GM18909 (cell line): Measurements from ENCODE around the gene EPHA4.

ENCODE experiments used
- ATAC-seq: cut with Tn5 transposase; IDR thresholded peaks from one replicate; pipeline ENCODE4 v1.9.1; 2021; ENCODE audit warnings: mild to moderate bottlenecking; ENCODE audit not compliant: unreplicated experiment, poor library complexity

EPHA4 gene

GRCh38 chr2:221546505-221547225 is 25.4 kb downstream of the EPHA4 start:
- ATAC-seq = no peak

- ATAC-seq = no peak
Measured at GRCh38 chr2:221541131-221541735, 30.9 kb downstream of the EPHA4 start.

GRCh38 chr2:221539246-221539645 is 32.9 kb downstream of the EPHA4 start:
- ATAC-seq = no peak

GRCh38 chr2:221535824-221536223 is 36.3 kb downstream of the EPHA4 start:
- ATAC-seq = no peak

- no peak for ATAC-seq
Measured at GRCh38 chr2:221533299-221533698, 38.8 kb downstream of the EPHA4 start.

GRCh38 chr2:221532641-221533040 is 39.5 kb downstream of the EPHA4 start:
- ATAC-seq = no peak

- no peak for ATAC-seq
Measured at GRCh38 chr2:221530653-221531037, 41.5 kb downstream of the EPHA4 start.

- ATAC-seq = no peak
Measured at GRCh38 chr2:221529943-221530652, 42.0 kb downstream of the EPHA4 start.

- ATAC-seq = no peak
Measured at GRCh38 chr2:221529177-221529942, 42.7 kb downstream of the EPHA4 start.

GRCh38 chr2:221527776-221528309 is 44.3 kb downstream of the EPHA4 start:
- ATAC-seq = no peak

GRCh38 chr2:221524158-221524557 is 47.9 kb downstream of the EPHA4 start:
- no peak for ATAC-seq

GRCh38 chr2:221521233-221521845 is 50.8 kb downstream of the EPHA4 start:
- ATAC-seq = no peak

GRCh38 chr2:221518935-221519625 is 53.0 kb downstream of the EPHA4 start:
- ATAC-seq = no peak

GRCh38 chr2:221518201-221518934 is 53.7 kb downstream of the EPHA4 start:
- ATAC-seq = peak; percentile 70

- ATAC-seq = peak; percentile 95
Measured at GRCh38 chr2:221517696-221518151, 54.4 kb downstream of the EPHA4 start.

GRCh38 chr2:221517146-221517695 is 54.9 kb downstream of the EPHA4 start:
- ATAC-seq = no peak

- no peak for ATAC-seq
Measured at GRCh38 chr2:221515864-221516263, 56.2 kb downstream of the EPHA4 start.

- ATAC-seq = no peak
Measured at GRCh38 chr2:221514305-221515040, 57.6 kb downstream of the EPHA4 start.
